Neural cell (in vitro differentiated cells): ENCODE results near the gene COL23A1. TPM values are rescaled to one million over a fixed set of nuclear protein-coding genes. Genes with fewer than 3 reads are reported as not detected.

Source experiments
- H2AFZ ChIP-seq: fragments of 200-600, 300-800 bp; sonication (generic), shearing (Covaris generic); 2 replicates; pipeline ENCODE4 v1.6.0; 2014; ENCODE audit warnings: low read depth, mild to moderate bottlenecking, antibody characterized with exemption, low read length, moderate library complexity
- H3F3A ChIP-seq: fragments of 200-600 bp; shearing (Covaris generic); 2 replicates; pipeline ENCODE4 v1.6.1; 2016; ENCODE audit warnings: mild to moderate bottlenecking, moderate library complexity, mixed read lengths, antibody characterized with exemption, low read length; ENCODE audit not compliant: insufficient read depth, poor library complexity, severe bottlenecking
- H3K27ac ChIP-seq: fragments of 200-600, 300-800 bp; sonication (generic), shearing (Covaris generic); 2 replicates; pipeline ENCODE4 v1.5.1; 2014; ENCODE audit warnings: mild to moderate bottlenecking, low read length, moderate library complexity
- H3K27me3 ChIP-seq: fragments of 300-800, 200-600 bp; sonication (generic), shearing (Covaris generic); 2 replicates; pipeline ENCODE4 v1.6.0; 2014; ENCODE audit warnings: mild to moderate bottlenecking, low read depth, low read length, moderate library complexity; ENCODE audit not compliant: insufficient read depth
- H3K36me3 ChIP-seq: fragments of 300-800, 200-600 bp; sonication (generic), shearing (Covaris generic); 2 replicates; pipeline ENCODE4 v1.5.1; 2014; ENCODE audit warnings: mild to moderate bottlenecking, antibody characterized with exemption, low read length, moderate library complexity; ENCODE audit not compliant: insufficient read depth
- H3K4me2 ChIP-seq: fragments of 300-800, 200-600 bp; sonication (generic), shearing (Covaris generic); 2 replicates; pipeline ENCODE4 v1.6.0; 2014; ENCODE audit warnings: mild to moderate bottlenecking, low read length
- H3K4me3 ChIP-seq: fragments of 300-800, 200-600 bp; sonication (generic), shearing (Covaris generic); 2 replicates; pipeline ENCODE4 v1.5.1; 2014; ENCODE audit warnings: mild to moderate bottlenecking, low read length, moderate library complexity
- H3K79me2 ChIP-seq: fragments of 200-600 bp; shearing (Covaris generic); replicated peaks from 2 replicates; pipeline ENCODE4 v1.6.0; 2014; ENCODE audit warnings: mild to moderate bottlenecking, low read length, moderate library complexity; ENCODE audit not compliant: insufficient read depth
- H3K9ac ChIP-seq: fragments of 300-800, 200-600 bp; sonication (generic), shearing (Covaris generic); 2 replicates; pipeline ENCODE4 v1.6.1; 2016; ENCODE audit warnings: mild to moderate bottlenecking, low read length, mixed read lengths
- H3K9me2 ChIP-seq: fragments of 200-600 bp; shearing (Covaris generic); 2 replicates; pipeline ENCODE4 v1.6.1; 2016; ENCODE audit warnings: mild to moderate bottlenecking, low read length, mixed read lengths; ENCODE audit not compliant: insufficient read depth
- H3K9me3 ChIP-seq: fragments of 200-600, 300-800 bp; sonication (generic), shearing (Covaris generic); 2 replicates; pipeline ENCODE4 v1.6.1; 2016; ENCODE audit warnings: mild to moderate bottlenecking, mixed run types, low read length, moderate library complexity, mixed read lengths
- H4K20me1 ChIP-seq: fragments of 200-600 bp; shearing (Covaris generic); 2 replicates; pipeline ENCODE4 v1.6.1; 2016; ENCODE audit warnings: mild to moderate bottlenecking, mixed run types; ENCODE audit not compliant: insufficient read depth
- CTCF ChIP-seq: fragments of 450-650 bp; IDR thresholded peaks from 2 replicates; pipeline ENCODE4 v1.5.1; 2014; ENCODE audit warnings: antibody characterized with exemption, mild to moderate bottlenecking, moderate library complexity; ENCODE audit not compliant: poor library complexity, severe bottlenecking
- EP300 ChIP-seq: fragments of 450-650 bp; conservative IDR thresholded peaks from 2 replicates; pipeline ENCODE4 v1.6.1; 2014; ENCODE audit warnings: antibody characterized with exemption, mild to moderate bottlenecking, moderate library complexity; ENCODE audit not compliant: poor library complexity, severe bottlenecking
- EZH2 ChIP-seq: fragments of 200-600, 300-800 bp; shearing (Covaris generic), sonication (generic); IDR thresholded peaks from 2 replicates; pipeline ENCODE4 v1.6.1; 2014; ENCODE audit warnings: antibody characterized with exemption, low read length, borderline replicate concordance, mild to moderate bottlenecking; ENCODE audit not compliant: insufficient read depth, poor library complexity, severe bottlenecking
- MXI1 ChIP-seq: fragments of 450-650 bp; conservative IDR thresholded peaks from 2 replicates; pipeline ENCODE4 v1.6.1; 2014; ENCODE audit warnings: antibody characterized with exemption, mild to moderate bottlenecking; ENCODE audit not compliant: poor library complexity, severe bottlenecking
- POLR2AphosphoS5 ChIP-seq: IDR thresholded peaks from 2 replicates; pipeline ENCODE4 v1.6.1; 2012
- RAD21 ChIP-seq: fragments of 450-650 bp; conservative IDR thresholded peaks from 2 replicates; pipeline ENCODE4 v1.6.1; 2014; ENCODE audit warnings: antibody characterized with exemption, mild to moderate bottlenecking, moderate library complexity
- REST ChIP-seq: IDR thresholded peaks from 2 replicates; pipeline ENCODE4 v1.6.1; 2012; ENCODE audit warnings: borderline replicate concordance
- SMC3 ChIP-seq: fragments of 450-650 bp; conservative IDR thresholded peaks from 2 replicates; pipeline ENCODE4 v1.6.1; 2014; ENCODE audit warnings: antibody characterized with exemption, mild to moderate bottlenecking, moderate library complexity; ENCODE audit not compliant: poor library complexity
- TAF1 ChIP-seq: IDR thresholded peaks from 2 replicates; pipeline ENCODE4 v1.6.1; 2012; ENCODE audit warnings: low read depth
- polyA plus RNA-seq: library from polyadenylated mRNA; depleted of rRNA; stranded (reverse); fragments of >200 nt; gene quantifications from 2 replicates; pipeline ENCODE4 v1.2.3, GENCODE V29; 2014

Gene COL23A1
- polyA plus RNA-seq, 1 donor from 2014 or later: not detected

DNA sequence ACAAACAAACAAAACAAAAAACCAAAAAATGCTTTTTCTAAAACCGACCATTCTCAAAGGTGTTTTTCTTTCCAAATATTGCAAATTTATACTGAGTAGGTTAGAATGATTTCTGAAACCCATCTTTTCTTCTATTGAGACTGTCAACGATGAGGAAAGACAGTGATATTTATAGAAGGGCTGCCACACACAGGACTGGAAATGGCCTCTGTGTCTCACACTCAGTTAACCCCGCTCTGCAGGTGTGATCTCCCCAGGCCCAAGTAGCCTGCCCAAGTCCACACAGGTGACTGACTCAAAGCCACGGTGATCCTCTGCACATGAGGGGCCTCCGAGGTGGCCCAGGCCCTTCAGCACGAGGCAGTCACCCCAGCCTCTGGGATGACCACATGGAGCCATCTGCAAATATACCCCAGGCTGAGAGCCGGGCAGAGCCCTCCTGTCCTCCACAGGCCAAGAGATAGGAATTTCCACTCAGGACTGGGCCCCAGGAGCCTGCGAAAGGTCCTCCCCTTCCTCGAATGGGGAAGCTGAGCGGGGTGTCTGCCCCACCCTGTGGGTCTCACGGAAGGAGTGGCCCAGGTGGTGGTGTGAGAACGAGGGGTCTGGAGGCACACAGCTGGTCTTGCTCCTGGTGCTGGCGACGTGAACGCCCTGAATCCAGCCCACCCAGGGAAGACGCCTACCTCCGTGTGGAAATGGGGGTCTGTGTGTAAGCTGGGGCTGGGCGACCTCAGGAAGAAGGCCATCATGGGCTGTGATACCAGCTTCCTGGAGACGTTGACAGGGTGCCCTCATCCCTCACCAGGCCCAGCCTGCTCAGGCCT is 304.6 kb downstream of the COL23A1 start:
- Histone ChIP-seq H3K79me2 (no peaks in the 10 kb centered on the region), H3K9me3 (no peaks in the 10 kb centered on the region), H4K20me1 (no peaks in the 10 kb centered on the region), H3K36me3 (no peaks in the 10 kb centered on the region), H3K27ac (no peak overlapping the region), H3K4me3 (no peak overlapping the region), H3K4me2 (no peak overlapping the region), H3K27me3 (no peaks in the 10 kb centered on the region), H2AFZ (no peak overlapping the region), H3K9ac (no peak overlapping the region), H3K9me2 (no peaks in the 10 kb centered on the region), H3F3A (no peaks in the 10 kb centered on the region)
- TF ChIP-seq CTCF (no peak), REST (no peak), EP300 (no peak), EZH2 (no peak), MXI1 (no peak), RAD21 (no peak), POLR2AphosphoS5 (no peak), SMC3 (no peak), TAF1 (no peak)

DNA sequence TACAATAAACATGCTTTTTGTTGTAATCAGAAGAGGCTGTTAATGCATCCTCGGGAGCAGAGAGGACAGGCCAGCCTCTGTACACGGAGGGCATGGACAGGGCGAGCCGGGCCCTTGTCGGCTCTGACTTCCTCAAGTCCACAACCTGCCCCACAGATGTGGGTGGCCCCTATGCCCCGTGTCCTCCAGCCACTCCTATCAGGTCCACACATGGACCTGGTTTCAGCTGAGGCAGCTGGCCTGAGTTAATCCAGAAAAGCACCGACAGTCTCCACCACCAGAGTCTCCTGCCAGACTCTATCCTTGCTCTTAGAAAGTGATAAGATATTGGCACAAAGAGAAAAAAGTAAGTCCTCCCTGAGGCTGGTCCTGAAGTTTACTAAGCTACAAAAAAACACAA is 305.2 kb downstream of the COL23A1 start:
- Histone ChIP-seq H3K4me2 (no peak overlapping the region), H3K27ac (no peak overlapping the region), H3K9me2 (no peaks in the 10 kb centered on the region), H2AFZ (no peak overlapping the region), H3K4me3 (no peak overlapping the region), H3K36me3 (no peaks in the 10 kb centered on the region), H3K9ac (no peak overlapping the region), H3K9me3 (no peaks in the 10 kb centered on the region), H3K27me3 (no peaks in the 10 kb centered on the region), H3K79me2 (no peaks in the 10 kb centered on the region), H3F3A (no peaks in the 10 kb centered on the region), H4K20me1 (no peaks in the 10 kb centered on the region)
- TF ChIP-seq MXI1: no peak
- no peak for TF ChIP-seq TAF1
- TF ChIP-seq SMC3: no peak
- TF ChIP-seq CTCF: no peak
- TF ChIP-seq EP300: no peak
- TF ChIP-seq RAD21: no peak
- TF ChIP-seq POLR2AphosphoS5: no peak
- TF ChIP-seq REST: no peak
- no peak for TF ChIP-seq EZH2
